ENCODE measurements around the gene ADAM30. TPM values are rescaled to one million over a fixed set of nuclear protein-coding genes. Genes with fewer than 3 reads are reported as not detected.
"Not testable (repeated sequence)": the region's sequence is repeated elsewhere in the genome, so short reads cannot be mapped to it uniquely, and the experiment has no call there.

The ADAM30 gene
- total and polyA plus RNA-seq, 5 donors from 2014 or later, result not detected

GRCh38 chr1:119869995-119870394, 26.3 kb downstream of the ADAM30 start:
- Mint-ChIP-seq H3K36me3 (no peaks in the 10 kb centered on the region), H3K9me3 (peaks cover 0 to 2% (median 0%) of the 10 kb centered on the region in 7 donors), H3K27me3 (peaks cover 66% of the 10 kb centered on the region), H3K27ac (no peak overlapping the region), H3K4me3 (no peak overlapping the region), H3K4me1 (no peaks in the 10 kb centered on the region)
- DNase-seq (no peak), ATAC-seq (ENCODE audit: low read depth in 2 of 2) (no peak)
- Histone ChIP-seq H3K27me3 (ENCODE audit: control insufficient read depth, insufficient read depth, low read length) (peaks cover 3% of the 10 kb centered on the region), H3K27ac (ENCODE audit: insufficient read depth, low read length, poor library complexity, severe bottlenecking) (no peak overlapping the region), H3K36me3 (ENCODE audit: control insufficient read depth, insufficient read depth, low read length) (no peaks in the 10 kb centered on the region), H3K9me3 (ENCODE audit: control insufficient read depth in 2 of 2, low read length in 2 of 2) (no peaks in the 10 kb centered on the region), H3K4me3 (ENCODE audit: low read depth, low read length) (no peak overlapping the region), H3K4me1 (ENCODE audit: control insufficient read depth, insufficient read depth, low read length, poor library complexity, severe bottlenecking) (no peaks in the 10 kb centered on the region)

- Mint-ChIP-seq H3K9me3 (no peaks in the 10 kb centered on the region), H3K27ac (no peak overlapping the region), H3K27me3 (peaks cover 53% of the 10 kb centered on the region), H3K4me3 (no peak overlapping the region), H3K36me3 (no peaks in the 10 kb centered on the region), H3K4me1 (no peaks in the 10 kb centered on the region)
- H3K27ac ChIP-seq (ENCODE audit: insufficient read depth, low read length, poor library complexity, severe bottlenecking), result no peak overlapping the region
- H3K36me3 ChIP-seq (ENCODE audit: control insufficient read depth, insufficient read depth, low read length), result no peaks in the 10 kb centered on the region
- DNase-seq, result no peak
- H3K4me3 ChIP-seq (ENCODE audit: low read depth, low read length), result no peak overlapping the region
- no peak for ATAC-seq (ENCODE audit: low read depth in 2 of 2)
- H3K9me3 ChIP-seq (ENCODE audit: control insufficient read depth in 2 of 2, low read length in 2 of 2), result no peaks in the 10 kb centered on the region
- H3K4me1 ChIP-seq (ENCODE audit: control insufficient read depth, insufficient read depth, low read length, poor library complexity, severe bottlenecking), result no peaks in the 10 kb centered on the region
- H3K27me3 ChIP-seq (ENCODE audit: control insufficient read depth, insufficient read depth, low read length), result peaks cover 4% of the 10 kb centered on the region
These were observed 28.1 kb downstream of the ADAM30 start for GRCh38 chr1:119868176-119868575.

GRCh38 chr1:119866451-119866850, 29.9 kb downstream of the ADAM30 start:
- ATAC-seq (ENCODE audit: low read depth in 2 of 2), result no peak
- Mint-ChIP-seq H3K27me3 (peaks cover 57% of the 10 kb centered on the region), H3K4me3 (no peak overlapping the region), H3K9me3 (no peaks in the 10 kb centered on the region), H3K27ac (no peak overlapping the region), H3K4me1 (no peaks in the 10 kb centered on the region), H3K36me3 (no peaks in the 10 kb centered on the region)
- Histone ChIP-seq H3K36me3 (ENCODE audit: control insufficient read depth, insufficient read depth, low read length) (no peaks in the 10 kb centered on the region), H3K4me3 (ENCODE audit: low read depth, low read length) (no peak overlapping the region), H3K27ac (ENCODE audit: insufficient read depth, low read length, poor library complexity, severe bottlenecking) (no peak overlapping the region), H3K4me1 (ENCODE audit: control insufficient read depth, insufficient read depth, low read length, poor library complexity, severe bottlenecking) (no peaks in the 10 kb centered on the region), H3K9me3 (ENCODE audit: control insufficient read depth in 2 of 2, low read length in 2 of 2) (no peaks in the 10 kb centered on the region), H3K27me3 (ENCODE audit: control insufficient read depth, insufficient read depth, low read length) (peaks cover 7% of the 10 kb centered on the region)
- no peak for DNase-seq

GRCh38 chr1:119865627-119866026, 30.7 kb downstream of the ADAM30 start:
- H3K27me3 ChIP-seq (ENCODE audit: control insufficient read depth, insufficient read depth, low read length), result peaks cover 7% of the 10 kb centered on the region
- no peaks in the 10 kb centered on the region for H3K4me1 ChIP-seq (ENCODE audit: control insufficient read depth, insufficient read depth, low read length, poor library complexity, severe bottlenecking)
- H3K9me3 ChIP-seq (ENCODE audit: control insufficient read depth in 2 of 2, low read length in 2 of 2), result no peaks in the 10 kb centered on the region
- H3K36me3 Mint-ChIP-seq, result no peaks in the 10 kb centered on the region
- H3K36me3 ChIP-seq (ENCODE audit: control insufficient read depth, insufficient read depth, low read length), result no peaks in the 10 kb centered on the region
- H3K4me3 ChIP-seq (ENCODE audit: low read depth, low read length), result no peak overlapping the region
- H3K4me3 Mint-ChIP-seq, result no peak overlapping the region
- DNase-seq (no peak), ATAC-seq (ENCODE audit: low read depth in 2 of 2) (no peak)
- H3K27ac ChIP-seq (ENCODE audit: insufficient read depth, low read length, poor library complexity, severe bottlenecking), result no peak overlapping the region
- H3K27me3 Mint-ChIP-seq, result peaks cover 57% of the 10 kb centered on the region
- H3K9me3 Mint-ChIP-seq, result no peaks in the 10 kb centered on the region
- no peaks in the 10 kb centered on the region for H3K4me1 Mint-ChIP-seq
- peak overlapping the region in 1 of 3 donors; percentile 23 for H3K27ac Mint-ChIP-seq

GRCh38 chr1:119862276-119862675, 34.0 kb downstream of the ADAM30 start:
- no peak for ATAC-seq (ENCODE audit: low read depth in 2 of 2)
- Histone ChIP-seq H3K36me3 (ENCODE audit: control insufficient read depth, insufficient read depth, low read length) (no peaks in the 10 kb centered on the region), H3K9me3 (ENCODE audit: control insufficient read depth in 2 of 2, low read length in 2 of 2) (no peaks in the 10 kb centered on the region), H3K4me1 (ENCODE audit: control insufficient read depth, insufficient read depth, low read length, poor library complexity, severe bottlenecking) (no peaks in the 10 kb centered on the region), H3K27me3 (ENCODE audit: control insufficient read depth, insufficient read depth, low read length) (peaks cover 11% of the 10 kb centered on the region), H3K4me3 (ENCODE audit: low read depth, low read length) (no peak overlapping the region), H3K27ac (ENCODE audit: insufficient read depth, low read length, poor library complexity, severe bottlenecking) (no peak overlapping the region)
- Mint-ChIP-seq H3K4me3 (no peak overlapping the region), H3K9me3 (no peaks in the 10 kb centered on the region), H3K27me3 (peaks cover 40% of the 10 kb centered on the region), H3K36me3 (no peaks in the 10 kb centered on the region), H3K27ac (no peak overlapping the region), H3K4me1 (no peaks in the 10 kb centered on the region)
- no peak for DNase-seq

- no peak overlapping the region for H3K27ac ChIP-seq (ENCODE audit: insufficient read depth, low read length, poor library complexity, severe bottlenecking)
- no peak overlapping the region for H3K4me3 ChIP-seq (ENCODE audit: low read depth, low read length)
- ATAC-seq (ENCODE audit: low read depth in 2 of 2), result no peak
- no peak overlapping the region for H3K27ac Mint-ChIP-seq
- no peak for DNase-seq
- H3K4me3 Mint-ChIP-seq, result no peak overlapping the region
- no peaks in the 10 kb centered on the region for H3K9me3 Mint-ChIP-seq
- H3K36me3 ChIP-seq (ENCODE audit: control insufficient read depth, insufficient read depth, low read length), result no peaks in the 10 kb centered on the region
- H3K9me3 ChIP-seq (ENCODE audit: control insufficient read depth in 2 of 2, low read length in 2 of 2), result no peaks in the 10 kb centered on the region
- H3K27me3 Mint-ChIP-seq, result peaks cover 34% of the 10 kb centered on the region
- no peaks in the 10 kb centered on the region for H3K4me1 ChIP-seq (ENCODE audit: control insufficient read depth, insufficient read depth, low read length, poor library complexity, severe bottlenecking)
- H3K36me3 Mint-ChIP-seq, result no peaks in the 10 kb centered on the region
- peaks cover 11% of the 10 kb centered on the region for H3K27me3 ChIP-seq (ENCODE audit: control insufficient read depth, insufficient read depth, low read length)
- no peaks in the 10 kb centered on the region for H3K4me1 Mint-ChIP-seq
These were observed 34.8 kb downstream of the ADAM30 start for GRCh38 chr1:119861547-119861946.

GRCh38 chr1:119859647-119860046, 36.7 kb downstream of the ADAM30 start:
- DNase-seq (peak in 1 of 3 donors; percentile 64), ATAC-seq (ENCODE audit: low read depth in 2 of 2) (no peak)
- Mint-ChIP-seq H3K4me3 (no peak overlapping the region), H3K36me3 (no peaks in the 10 kb centered on the region), H3K9me3 (peaks cover 0 to 2% (median 0%) of the 10 kb centered on the region in 7 donors), H3K27ac (no peak overlapping the region), H3K4me1 (no peaks in the 10 kb centered on the region), H3K27me3 (peaks cover 33% of the 10 kb centered on the region)
- no peaks in the 10 kb centered on the region for H3K36me3 ChIP-seq (ENCODE audit: control insufficient read depth, insufficient read depth, low read length)
- H3K4me3 ChIP-seq (ENCODE audit: low read depth, low read length), result no peak overlapping the region
- no peaks in the 10 kb centered on the region for H3K9me3 ChIP-seq (ENCODE audit: control insufficient read depth in 2 of 2, low read length in 2 of 2)
- no peaks in the 10 kb centered on the region for H3K4me1 ChIP-seq (ENCODE audit: control insufficient read depth, insufficient read depth, low read length, poor library complexity, severe bottlenecking)
- no peak overlapping the region for H3K27ac ChIP-seq (ENCODE audit: insufficient read depth, low read length, poor library complexity, severe bottlenecking)
- peaks cover 8% of the 10 kb centered on the region for H3K27me3 ChIP-seq (ENCODE audit: control insufficient read depth, insufficient read depth, low read length)

- H3K9me3 Mint-ChIP-seq; H3K4me1 Mint-ChIP-seq; H3K4me3 ChIP-seq (ENCODE audit: low read depth, low read length); H3K27ac Mint-ChIP-seq; H3K36me3 Mint-ChIP-seq; DNase-seq; H3K27ac ChIP-seq (ENCODE audit: insufficient read depth, low read length, poor library complexity, severe bottlenecking); H3K9me3 ChIP-seq (ENCODE audit: control insufficient read depth in 2 of 2, low read length in 2 of 2); H3K36me3 ChIP-seq (ENCODE audit: control insufficient read depth, insufficient read depth, low read length); H3K4me3 Mint-ChIP-seq; H3K4me1 ChIP-seq (ENCODE audit: control insufficient read depth, insufficient read depth, low read length, poor library complexity, severe bottlenecking); ATAC-seq (ENCODE audit: low read depth in 2 of 2); H3K27me3 ChIP-seq (ENCODE audit: control insufficient read depth, insufficient read depth, low read length): not testable (repeated sequence)
- H3K27me3 Mint-ChIP-seq, result peaks cover 33% of the 10 kb centered on the region
These were observed 37.6 kb downstream of the ADAM30 start for GRCh38 chr1:119858556-119859214.
